Loucy (cell line): ENCODE results near the gene SLC4A8.

Experiments
- H2AFZ ChIP-seq: fragments of 200-600 bp; sonication (generic); 2 replicates; pipeline ENCODE4 v1.6.0; 2016; ENCODE audit warnings: antibody characterized with exemption, mild to moderate bottlenecking, low read length, moderate library complexity
- H3F3A ChIP-seq: fragments of 200-600 bp; 2 replicates; pipeline ENCODE4 v1.6.0; 2016; ENCODE audit warnings: antibody characterized with exemption, low read depth, mild to moderate bottlenecking
- H3K27me3 ChIP-seq: fragments of 200-600 bp; sonication (generic); 2 replicates; pipeline ENCODE4 v1.6.1; 2014; ENCODE audit warnings: low read length, mild to moderate bottlenecking; ENCODE audit not compliant: insufficient read depth, poor library complexity, severe bottlenecking
- H3K36me3 ChIP-seq: fragments of 200-600 bp; sonication (generic); 2 replicates; pipeline ENCODE4 v1.6.1; 2016; ENCODE audit warnings: low read length; ENCODE audit not compliant: insufficient read depth
- H3K4me1 ChIP-seq: fragments of 200-600 bp; sonication (generic); 2 replicates; pipeline ENCODE4 v1.5.1; 2014; ENCODE audit warnings: low read length, mild to moderate bottlenecking; ENCODE audit not compliant: insufficient read depth, poor library complexity, severe bottlenecking
- H3K4me2 ChIP-seq: fragments of 200-600 bp; sonication (generic); 2 replicates; pipeline ENCODE4 v1.6.0; 2014; ENCODE audit warnings: antibody characterized with exemption, low read length, low read depth, mild to moderate bottlenecking; ENCODE audit not compliant: poor library complexity, severe bottlenecking
- H3K4me3 ChIP-seq: fragments of 200-600 bp; sonication (generic); 2 replicates; pipeline ENCODE4 v1.5.1; 2014; ENCODE audit warnings: low read length, mild to moderate bottlenecking, mixed read lengths; ENCODE audit not compliant: poor library complexity, severe bottlenecking
- H3K79me2 ChIP-seq: fragments of 200-600 bp; sonication (generic); 2 replicates; pipeline ENCODE4 v1.6.1; 2014; ENCODE audit warnings: low read length; ENCODE audit not compliant: insufficient read depth
- H3K9ac ChIP-seq: fragments of 200-600 bp; sonication (generic); 2 replicates; pipeline ENCODE4 v1.6.0; 2014; ENCODE audit warnings: mild to moderate bottlenecking, low read depth, low read length, moderate library complexity; ENCODE audit not compliant: poor library complexity, severe bottlenecking
- H3K9me2 ChIP-seq: fragments of 200-600 bp; sonication (generic); replicated peaks from 2 replicates; pipeline ENCODE4 v1.6.1; 2016; ENCODE audit warnings: low read depth, low read length, mixed read lengths
- H3K9me3 ChIP-seq: fragments of 200-600 bp; sonication (generic); 2 replicates; pipeline ENCODE4 v1.6.1; 2014; ENCODE audit warnings: mild to moderate bottlenecking, antibody characterized with exemption, low read length, low read depth; ENCODE audit not compliant: insufficient read depth
- H4K20me1 ChIP-seq: fragments of 200-600 bp; sonication (generic); 2 replicates; pipeline ENCODE4 v1.6.0; 2014; ENCODE audit warnings: antibody characterized with exemption, low read length, mild to moderate bottlenecking; ENCODE audit not compliant: insufficient read depth, poor library complexity, severe bottlenecking
- EZH2phosphoT487 ChIP-seq: fragments of 200-600 bp; IDR thresholded peaks from 2 replicates; pipeline ENCODE4 v1.6.1; 2018; ENCODE audit warnings: antibody characterized with exemption, mild to moderate bottlenecking, moderate library complexity, borderline replicate concordance
- TF ChIP-seq, protein P1 (sequence below): fragments of 200-600 bp; sonication (generic); conservative IDR thresholded peaks from 2 replicates; pipeline ENCODE4 v1.5.1; 2014; ENCODE audit warnings: mild to moderate bottlenecking, antibody characterized with exemption, low read length

The SLC4A8 gene

GRCh38 chr12:51386351-51386750 lies 38.3 kb upstream of the SLC4A8 start:
- H4K20me1 ChIP-seq = no peaks in the 10 kb centered on the region
- peak overlapping the region; percentile 43 for H3K4me2 ChIP-seq
- no peaks in the 10 kb centered on the region for H3K9me3 ChIP-seq
- H3K9ac ChIP-seq = peak overlapping the region; percentile 15
- H3K9me2 ChIP-seq = no peaks in the 10 kb centered on the region
- H3K27me3 ChIP-seq = no peaks in the 10 kb centered on the region
- no peak for TF ChIP-seq EZH2phosphoT487
- TF ChIP-seq, protein P1, sequence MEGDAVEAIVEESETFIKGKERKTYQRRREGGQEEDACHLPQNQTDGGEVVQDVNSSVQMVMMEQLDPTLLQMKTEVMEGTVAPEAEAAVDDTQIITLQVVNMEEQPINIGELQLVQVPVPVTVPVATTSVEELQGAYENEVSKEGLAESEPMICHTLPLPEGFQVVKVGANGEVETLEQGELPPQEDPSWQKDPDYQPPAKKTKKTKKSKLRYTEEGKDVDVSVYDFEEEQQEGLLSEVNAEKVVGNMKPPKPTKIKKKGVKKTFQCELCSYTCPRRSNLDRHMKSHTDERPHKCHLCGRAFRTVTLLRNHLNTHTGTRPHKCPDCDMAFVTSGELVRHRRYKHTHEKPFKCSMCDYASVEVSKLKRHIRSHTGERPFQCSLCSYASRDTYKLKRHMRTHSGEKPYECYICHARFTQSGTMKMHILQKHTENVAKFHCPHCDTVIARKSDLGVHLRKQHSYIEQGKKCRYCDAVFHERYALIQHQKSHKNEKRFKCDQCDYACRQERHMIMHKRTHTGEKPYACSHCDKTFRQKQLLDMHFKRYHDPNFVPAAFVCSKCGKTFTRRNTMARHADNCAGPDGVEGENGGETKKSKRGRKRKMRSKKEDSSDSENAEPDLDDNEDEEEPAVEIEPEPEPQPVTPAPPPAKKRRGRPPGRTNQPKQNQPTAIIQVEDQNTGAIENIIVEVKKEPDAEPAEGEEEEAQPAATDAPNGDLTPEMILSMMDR = no peak
- no peaks in the 10 kb centered on the region for H3K36me3 ChIP-seq
- H3K4me1 ChIP-seq = peaks cover 91% of the 10 kb centered on the region
- H3F3A ChIP-seq = peaks cover 5% of the 10 kb centered on the region; the same call in 1 of the 2 replicates
- no peak overlapping the region for H2AFZ ChIP-seq
- peaks cover 36% of the 10 kb centered on the region for H3K79me2 ChIP-seq
- H3K4me3 ChIP-seq = peak overlapping the region; percentile 12

DNA sequence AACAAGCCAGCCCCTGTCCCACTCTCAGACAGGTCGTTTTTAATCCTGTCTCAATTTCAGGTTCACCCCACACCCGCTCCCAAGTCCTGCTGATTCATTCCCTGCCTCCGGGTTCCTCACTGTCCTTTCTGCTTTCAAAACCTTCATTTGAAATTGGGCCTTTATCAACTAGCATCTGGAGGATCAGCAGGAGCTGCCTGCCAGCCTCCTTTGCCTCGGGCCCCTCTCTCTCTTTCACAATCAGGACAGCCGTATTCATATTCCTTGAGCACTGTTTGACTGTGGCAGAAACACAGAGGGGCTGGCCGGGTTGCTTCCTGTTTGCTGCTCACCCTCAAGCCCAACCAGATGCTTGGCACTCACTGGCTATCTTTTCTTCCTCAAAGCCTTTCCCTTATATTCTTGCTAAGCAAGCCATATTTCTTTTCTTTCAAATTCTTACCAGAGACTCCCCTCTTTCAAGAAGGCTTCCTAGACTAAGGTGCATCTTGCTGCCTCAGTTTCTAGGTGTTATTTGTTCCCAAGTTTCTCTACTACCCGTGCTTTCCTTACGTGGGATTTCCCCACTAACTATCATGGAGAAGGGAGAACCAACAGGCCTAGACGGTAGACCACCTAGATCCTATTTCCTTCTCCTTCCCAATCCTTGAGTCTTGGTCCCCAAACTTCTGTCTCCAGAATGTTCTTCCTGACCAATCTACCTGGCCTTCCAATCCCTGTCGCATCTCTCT lies 36.4 kb upstream of the SLC4A8 start:
- no peaks in the 10 kb centered on the region for H3K9me2 ChIP-seq
- no peaks in the 10 kb centered on the region for H4K20me1 ChIP-seq
- peak overlapping the region; percentile 65 for H3K4me3 ChIP-seq
- peaks cover 5% of the 10 kb centered on the region; the same call in 1 of the 2 replicates for H3F3A ChIP-seq
- no peaks in the 10 kb centered on the region for H3K27me3 ChIP-seq
- peaks cover 80% of the 10 kb centered on the region for H3K4me1 ChIP-seq
- peak overlapping the region; percentile 44 for H3K9ac ChIP-seq
- H3K79me2 ChIP-seq = peaks cover 47% of the 10 kb centered on the region
- TF ChIP-seq, protein P1 = no peak
- TF ChIP-seq EZH2phosphoT487 = no peak
- H2AFZ ChIP-seq = no peak overlapping the region
- H3K9me3 ChIP-seq = no peaks in the 10 kb centered on the region
- peak overlapping the region; percentile 87 for H3K4me2 ChIP-seq
- H3K36me3 ChIP-seq = no peaks in the 10 kb centered on the region

- peak overlapping the region; percentile 87 for H3K4me2 ChIP-seq
- peak overlapping the region; percentile 44 for H3K9ac ChIP-seq
- H3F3A ChIP-seq = peaks cover 3% of the 10 kb centered on the region; the same call in 1 of the 2 replicates
- no peaks in the 10 kb centered on the region for H3K27me3 ChIP-seq
- H3K4me3 ChIP-seq = peak overlapping the region; percentile 65
- H3K36me3 ChIP-seq = no peaks in the 10 kb centered on the region
- H3K9me2 ChIP-seq = no peaks in the 10 kb centered on the region
- no peak overlapping the region for H2AFZ ChIP-seq
- no peak for TF ChIP-seq EZH2phosphoT487
- TF ChIP-seq, protein P1 = no peak
- H3K4me1 ChIP-seq = peaks cover 80% of the 10 kb centered on the region
- H3K79me2 ChIP-seq = peaks cover 50% of the 10 kb centered on the region
- no peaks in the 10 kb centered on the region for H3K9me3 ChIP-seq
- H4K20me1 ChIP-seq = no peaks in the 10 kb centered on the region
These were observed 35.8 kb upstream of the SLC4A8 start for GRCh38 chr12:51388846-51389245.
